KMS-11 (cell line): ENCODE results near the gene LDLRAD2.
"Not testable (repeated sequence)": the region's sequence is repeated elsewhere in the genome, so short reads cannot be mapped to it uniquely, and the experiment has no call there.

Source experiments
- H2AFZ ChIP-seq: fragments of 200-600 bp; sonication (generic); 2 replicates; pipeline ENCODE4 v1.6.1; 2016; ENCODE audit warnings: antibody characterized with exemption, mixed run types, low read depth
- H3K27ac ChIP-seq: fragments of 200-600 bp; sonication (generic); 2 replicates; pipeline ENCODE4 v1.6.1; 2016; ENCODE audit warnings: mild to moderate bottlenecking, mixed run types
- H3K27me3 ChIP-seq: fragments of 200-600 bp; sonication (generic); 2 replicates; pipeline ENCODE4 v1.6.1; 2017; ENCODE audit warnings: mild to moderate bottlenecking, low read depth, mixed run types, moderate library complexity; ENCODE audit not compliant: insufficient read depth
- H3K36me3 ChIP-seq: fragments of 200-600 bp; sonication (generic); 2 replicates; pipeline ENCODE4 v1.6.1; 2017; ENCODE audit warnings: mild to moderate bottlenecking, mixed run types; ENCODE audit not compliant: insufficient read depth
- H3K4me1 ChIP-seq: fragments of 200-600 bp; sonication (generic); 2 replicates; pipeline ENCODE4 v1.6.1; 2016; ENCODE audit warnings: mild to moderate bottlenecking, low read depth, mixed run types; ENCODE audit not compliant: poor library complexity, severe bottlenecking
- H3K4me2 ChIP-seq: fragments of 200-600 bp; sonication (generic); 2 replicates; pipeline ENCODE4 v1.7.0; 2016; ENCODE audit warnings: mild to moderate bottlenecking, mixed run types
- H3K4me3 ChIP-seq: fragments of 200-600 bp; sonication (generic); IDR thresholded peaks from 2 replicates; pipeline ENCODE4 v1.6.1; 2017; ENCODE audit warnings: low read depth, low read length, mixed read lengths; ENCODE audit not compliant: insufficient read depth
- H3K79me2 ChIP-seq: fragments of 200-600 bp; sonication (generic); 2 replicates; pipeline ENCODE4 v1.6.1; 2016; ENCODE audit warnings: low read depth, mixed run types; ENCODE audit not compliant: insufficient read depth
- H3K9ac ChIP-seq: fragments of 200-600 bp; sonication (generic); 2 replicates; pipeline ENCODE4 v1.6.1; 2016; ENCODE audit warnings: mild to moderate bottlenecking, mixed run types
- H4K20me1 ChIP-seq: fragments of 200-600 bp; sonication (generic); 2 replicates; pipeline ENCODE4 v1.6.1; 2016; ENCODE audit warnings: mild to moderate bottlenecking, mixed run types; ENCODE audit not compliant: insufficient read depth
- CTCF ChIP-seq: fragments of 200-600 bp; sonication (generic); conservative IDR thresholded peaks from 2 replicates; pipeline ENCODE4 v1.6.1; 2017; ENCODE audit warnings: low read depth, mild to moderate bottlenecking, antibody characterized with exemption, low read length, moderate library complexity, mixed read lengths

The LDLRAD2 gene

GRCh38 chr1:21782868-21783678 lies 29.0 kb upstream of the LDLRAD2 start, which contains the start of gene USP48:
TSS of gene USP48 (minus strand) at chr1:21783149. CDS start at chr1:21782957, 192 bp downstream.
- Histone ChIP-seq H3K9ac (peak within 1 kb of the TSS; percentile 99), H4K20me1 (peaks cover 12% of the 10 kb centered on the region; the same call in 1 of the 2 replicates), H3K27ac (peak within 1 kb of the TSS; percentile 99), H3K27me3 (0 out of 2 replicates have a peak, but pooled peaks cover 2% of the 10 kb centered on the region), H3K4me3 (peak within 1 kb of the TSS; percentile 60), H2AFZ (peak within 1 kb of the TSS; percentile 77), H3K79me2 (peaks cover 45% of the 10 kb centered on the region), H3K4me1 (peaks cover 14% of the 10 kb centered on the region), H3K4me2 (peak within 1 kb of the TSS; percentile 82), H3K36me3 (no peaks in the 10 kb centered on the region)
- TF ChIP-seq CTCF: no peak

- H3K4me1 ChIP-seq: peaks cover 14% of the 10 kb centered on the region
- H3K4me2 ChIP-seq: peak overlapping the region; percentile 74
- H4K20me1 ChIP-seq: peaks cover 12% of the 10 kb centered on the region; the same call in 1 of the 2 replicates
- no peak for TF ChIP-seq CTCF
- no peak overlapping the region for H3K4me3 ChIP-seq
- H3K79me2 ChIP-seq: peaks cover 36% of the 10 kb centered on the region
- H3K36me3 ChIP-seq: no peaks in the 10 kb centered on the region
- H3K27me3 ChIP-seq: 0 out of 2 replicates have a peak, but pooled peaks cover 2% of the 10 kb centered on the region
- peak overlapping the region; percentile 77; the same call in 1 of the 2 replicates for H2AFZ ChIP-seq
- peak overlapping the region; percentile 99 for H3K9ac ChIP-seq
- peak overlapping the region; percentile 99 for H3K27ac ChIP-seq
Observed at GRCh38 chr1:21783679-21784603, 28.1 kb upstream of the LDLRAD2 start.

GRCh38 chr1:21785764-21786163 lies 26.3 kb upstream of the LDLRAD2 start:
- H3K9ac ChIP-seq, H3K4me3 ChIP-seq, H3K27ac ChIP-seq: not testable (repeated sequence)

GRCh38 chr1:21786640-21787039 lies 25.4 kb upstream of the LDLRAD2 start:
- H3K4me1 ChIP-seq: peaks cover 8% of the 10 kb centered on the region
- no peak overlapping the region for H3K4me2 ChIP-seq

More at GRCh38 chr1:21785764-21786163, 26.3 kb upstream of the LDLRAD2 start:
- H2AFZ ChIP-seq, H4K20me1 ChIP-seq, H3K4me1 ChIP-seq, H3K36me3 ChIP-seq, H3K27me3 ChIP-seq, H3K4me2 ChIP-seq: not testable (repeated sequence)
- H3K79me2 ChIP-seq: peaks cover 18% of the 10 kb centered on the region

More at GRCh38 chr1:21786640-21787039, 25.4 kb upstream of the LDLRAD2 start:
- Histone ChIP-seq H3K27ac (no peak overlapping the region), H3K9ac (no peak overlapping the region), H4K20me1 (no peaks in the 10 kb centered on the region), H3K79me2 (peaks cover 9% of the 10 kb centered on the region), H2AFZ (no peak overlapping the region), H3K4me3 (no peak overlapping the region), H3K27me3 (0 out of 2 replicates have a peak, but pooled peaks cover 2% of the 10 kb centered on the region), H3K36me3 (no peaks in the 10 kb centered on the region)
- TF ChIP-seq CTCF: no peak
